ENCODE results near the gene BCAS1. TPM values are rescaled to one million over a fixed set of nuclear protein-coding genes. Genes with fewer than 3 reads are reported as not detected.
"Not testable (repeated sequence)": the region's sequence is repeated elsewhere in the genome, so short reads cannot be mapped to it uniquely, and the experiment has no call there.

BCAS1 gene
- total RNA-seq, 2 experiments from 2014 or later: 0.09 TPM; not detected in 1

GRCh38 chr20:53934421-53935343 lies 135.7 kb downstream of the BCAS1 start:
- POLR2A ChIA-PET: interaction anchor here (0.6 to 1.9 kb wide), 8 partner anchors 10 to 355 kb away, joined by 3 to 10 read pairs (median 4); no protein-coding TSS in a partner anchor
- Mint-ChIP-seq H3K36me3 (peaks cover 1% of the 10 kb centered on the region), H3K9me3 (no peaks in the 10 kb centered on the region), H3K4me3 (peak overlapping the region; percentile 76), H3K4me1 (peaks cover 48% of the 10 kb centered on the region), H3K27me3 (no peaks in the 10 kb centered on the region), H3K27ac (peak overlapping the region; percentile 91)
- DNase-seq (no peak), ATAC-seq (ENCODE audit: low read depth) (peak; percentile 67)

- no peak overlapping the region for H3K4me3 Mint-ChIP-seq
These were observed 137.1 kb downstream of the BCAS1 start for GRCh38 chr20:53933232-53933846.

GRCh38 chr20:53932655-53933192 lies 137.7 kb downstream of the BCAS1 start:
- H3K4me1 Mint-ChIP-seq: peaks cover 44% of the 10 kb centered on the region
- ATAC-seq (ENCODE audit: low read depth); H3K36me3 Mint-ChIP-seq; H3K27ac Mint-ChIP-seq; DNase-seq; H3K9me3 Mint-ChIP-seq; H3K27me3 Mint-ChIP-seq; H3K4me3 Mint-ChIP-seq: not testable (repeated sequence)
- POLR2A ChIA-PET: interaction anchor here (0.6 kb wide), 1 partner anchor 297 kb away, joined by 3 read pairs; no protein-coding TSS in a partner anchor

More at GRCh38 chr20:53933232-53933846, 137.1 kb downstream of the BCAS1 start:
- no peak overlapping the region for H3K27ac Mint-ChIP-seq
- POLR2A ChIA-PET: interaction anchor here (0.6 to 1.3 kb wide), 7 partner anchors 48 to 353 kb away, joined by 3 to 9 read pairs (median 4); no protein-coding TSS in a partner anchor
- DNase-seq: no peak
- H3K4me1 Mint-ChIP-seq: peaks cover 48% of the 10 kb centered on the region
- peaks cover 1% of the 10 kb centered on the region for H3K36me3 Mint-ChIP-seq
- no peaks in the 10 kb centered on the region for H3K27me3 Mint-ChIP-seq
- no peaks in the 10 kb centered on the region for H3K9me3 Mint-ChIP-seq
- no peak for ATAC-seq (ENCODE audit: low read depth)

GRCh38 chr20:53931597-53931996 lies 138.8 kb downstream of the BCAS1 start:
- POLR2A ChIA-PET: interaction anchor here (0.9 to 2.1 kb wide), 2 partner anchors 15 to 338 kb away, joined by 3 to 6 read pairs; partner anchors contain the start of gene ZNF217
- H3K36me3 Mint-ChIP-seq: no peaks in the 10 kb centered on the region
- no peaks in the 10 kb centered on the region for H3K27me3 Mint-ChIP-seq
- ATAC-seq (ENCODE audit: low read depth): no peak
- no peak for DNase-seq
- no peaks in the 10 kb centered on the region for H3K9me3 Mint-ChIP-seq
- no peak overlapping the region for H3K4me3 Mint-ChIP-seq
- H3K4me1 Mint-ChIP-seq: peaks cover 49% of the 10 kb centered on the region
- H3K27ac Mint-ChIP-seq: no peak overlapping the region

- Mint-ChIP-seq H3K4me1 (peaks cover 54% of the 10 kb centered on the region), H3K27me3 (no peaks in the 10 kb centered on the region), H3K27ac (peak overlapping the region; percentile 43), H3K36me3 (no peaks in the 10 kb centered on the region), H3K9me3 (no peaks in the 10 kb centered on the region), H3K4me3 (peak overlapping the region; percentile 5)
- POLR2A ChIA-PET: interaction anchor here (1.3 to 2.1 kb wide), 2 partner anchors 9 to 15 kb away, joined by 4 to 6 read pairs; no protein-coding TSS in a partner anchor
- ATAC-seq (ENCODE audit: low read depth) (no peak), DNase-seq (no peak)
These were observed 139.5 kb downstream of the BCAS1 start for GRCh38 chr20:53930651-53931504.

- ATAC-seq (ENCODE audit: low read depth) (peak; percentile 51), DNase-seq (no peak)
- Mint-ChIP-seq H3K36me3 (no peaks in the 10 kb centered on the region), H3K27ac (peak overlapping the region; percentile 43), H3K4me1 (peaks cover 48% of the 10 kb centered on the region), H3K4me3 (peak overlapping the region; percentile 5), H3K9me3 (no peaks in the 10 kb centered on the region), H3K27me3 (no peaks in the 10 kb centered on the region)
- POLR2A ChIA-PET: interaction anchor here (1.3 to 2.1 kb wide), 2 partner anchors 10 to 14 kb away, joined by 4 to 6 read pairs; no protein-coding TSS in a partner anchor
These were observed 140.3 kb downstream of the BCAS1 start for GRCh38 chr20:53929974-53930650.

GRCh38 chr20:53929399-53929798 lies 141.0 kb downstream of the BCAS1 start:
- peaks cover 41% of the 10 kb centered on the region for H3K4me1 Mint-ChIP-seq
- no peak overlapping the region for H3K4me3 Mint-ChIP-seq
- POLR2A ChIA-PET: interaction anchor here (0.6 kb wide), 1 partner anchor 535 kb away, joined by 4 read pairs; no protein-coding TSS in a partner anchor
- DNase-seq (no peak), ATAC-seq (ENCODE audit: low read depth) (no peak)
- H3K36me3 Mint-ChIP-seq: no peaks in the 10 kb centered on the region
- H3K9me3 Mint-ChIP-seq: no peaks in the 10 kb centered on the region
- H3K27me3 Mint-ChIP-seq: no peaks in the 10 kb centered on the region
- no peak overlapping the region for H3K27ac Mint-ChIP-seq

- POLR2A ChIA-PET: no interaction called here
- H3K9me3 Mint-ChIP-seq: no peaks in the 10 kb centered on the region
- no peak overlapping the region for H3K4me3 Mint-ChIP-seq
- H3K27me3 Mint-ChIP-seq: no peaks in the 10 kb centered on the region
- peaks cover 38% of the 10 kb centered on the region for H3K4me1 Mint-ChIP-seq
- no peak overlapping the region for H3K27ac Mint-ChIP-seq
- ATAC-seq (ENCODE audit: low read depth): no peak
- H3K36me3 Mint-ChIP-seq: no peaks in the 10 kb centered on the region
- no peak for DNase-seq
These were observed 142.4 kb downstream of the BCAS1 start for GRCh38 chr20:53927990-53928389.

GRCh38 chr20:53926428-53927028 lies 143.9 kb downstream of the BCAS1 start:
- no peaks in the 10 kb centered on the region for H3K9me3 Mint-ChIP-seq
- ATAC-seq (ENCODE audit: low read depth) (peak; percentile 15), DNase-seq (no peak)
- H3K27me3 Mint-ChIP-seq: no peaks in the 10 kb centered on the region
- H3K36me3 Mint-ChIP-seq: no peaks in the 10 kb centered on the region
- H3K27ac Mint-ChIP-seq: peak overlapping the region; percentile 33
- peaks cover 38% of the 10 kb centered on the region for H3K4me1 Mint-ChIP-seq
- POLR2A ChIA-PET: no interaction called here
- H3K4me3 Mint-ChIP-seq: peak overlapping the region; percentile 18

GRCh38 chr20:53925651-53926401 lies 144.6 kb downstream of the BCAS1 start:
- no peak for ATAC-seq (ENCODE audit: low read depth)
- H3K4me1 Mint-ChIP-seq: peaks cover 34% of the 10 kb centered on the region
- H3K27me3 Mint-ChIP-seq: peaks cover 2% of the 10 kb centered on the region
- POLR2A ChIA-PET: no interaction called here
- no peaks in the 10 kb centered on the region for H3K36me3 Mint-ChIP-seq
- H3K4me3 Mint-ChIP-seq: no peak overlapping the region
- DNase-seq: no peak
- no peaks in the 10 kb centered on the region for H3K9me3 Mint-ChIP-seq
- H3K27ac Mint-ChIP-seq: no peak overlapping the region

GRCh38 chr20:53923566-53924369 lies 146.6 kb downstream of the BCAS1 start:
- Mint-ChIP-seq H3K9me3 (no peaks in the 10 kb centered on the region), H3K4me1 (peaks cover 19% of the 10 kb centered on the region), H3K27ac (no peak overlapping the region), H3K36me3 (no peaks in the 10 kb centered on the region), H3K27me3 (peaks cover 2% of the 10 kb centered on the region), H3K4me3 (no peak overlapping the region)
- DNase-seq (no peak), ATAC-seq (ENCODE audit: low read depth) (no peak)
- POLR2A ChIA-PET: interaction anchor here (0.6 to 0.7 kb wide), 2 partner anchors 11 to 38 kb away, joined by 3 read pairs; no protein-coding TSS in a partner anchor

Data from activated naive CD8-positive, alpha-beta T cell treated with anti-CD3 and anti-CD28 coated beads, Interleukin-2, amount 10 ng/mL, durations not matched to agents 7 days and 5 days (primary cell).